NCI-H1048 (cell line): ENCODE measurements around the gene NCOR2.

Source experiments
- DNase-seq: peaks from one replicate; lab custom pipeline; 2025; lab: John Stamatoyannopoulos, UW

Gene NCOR2

DNA sequence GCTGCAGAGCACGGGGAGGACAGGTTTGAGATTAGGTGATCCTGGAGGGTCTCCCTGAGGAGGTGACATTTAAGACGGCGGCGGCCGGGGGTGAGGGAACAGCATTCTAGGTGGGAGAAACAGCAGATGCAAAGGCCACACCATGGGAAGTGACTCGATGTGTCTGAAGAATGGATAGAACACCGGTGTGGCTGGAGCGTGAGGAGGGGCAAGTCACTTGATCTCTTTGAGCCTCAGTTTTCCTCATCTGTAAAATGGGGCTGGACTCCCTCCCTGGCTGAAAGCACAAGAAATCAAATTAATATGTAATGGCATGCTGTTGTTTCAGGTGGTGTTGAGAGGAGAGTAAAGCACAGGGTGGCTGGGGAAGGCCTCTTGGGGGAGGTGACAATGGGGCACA lies 10.0 kb upstream of the NCOR2 start:
- no peak for DNase-seq

GRCh38 chr12:124576061-124576650 lies 8.7 kb upstream of the NCOR2 start:
- DNase-seq: no peak

- no peak for DNase-seq
These were observed 6.7 kb upstream of the NCOR2 start for GRCh38 chr12:124573839-124574786.

GRCh38 chr12:124571556-124571955 lies 4.1 kb upstream of the NCOR2 start:
- DNase-seq: no peak

DNA sequence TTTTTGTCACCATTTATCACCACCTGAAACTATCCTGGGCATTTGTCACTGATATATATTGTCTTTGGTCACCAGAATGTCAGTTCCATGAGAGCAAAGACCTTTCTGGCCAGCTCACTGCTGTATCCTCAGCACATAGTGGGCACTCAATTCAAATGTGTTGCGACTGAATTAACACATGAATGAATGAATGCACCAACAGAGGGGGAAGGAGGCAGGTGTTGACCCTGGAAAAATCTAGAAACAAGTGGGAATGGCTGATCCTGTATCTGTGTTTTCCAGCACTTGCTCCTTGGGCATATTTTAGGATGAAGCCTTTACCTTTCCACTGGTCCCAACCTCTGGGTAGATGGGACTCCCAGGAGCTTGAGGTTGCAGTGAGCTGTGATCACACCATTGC lies 3.4 kb upstream of the NCOR2 start:
- no peak for DNase-seq

DNA sequence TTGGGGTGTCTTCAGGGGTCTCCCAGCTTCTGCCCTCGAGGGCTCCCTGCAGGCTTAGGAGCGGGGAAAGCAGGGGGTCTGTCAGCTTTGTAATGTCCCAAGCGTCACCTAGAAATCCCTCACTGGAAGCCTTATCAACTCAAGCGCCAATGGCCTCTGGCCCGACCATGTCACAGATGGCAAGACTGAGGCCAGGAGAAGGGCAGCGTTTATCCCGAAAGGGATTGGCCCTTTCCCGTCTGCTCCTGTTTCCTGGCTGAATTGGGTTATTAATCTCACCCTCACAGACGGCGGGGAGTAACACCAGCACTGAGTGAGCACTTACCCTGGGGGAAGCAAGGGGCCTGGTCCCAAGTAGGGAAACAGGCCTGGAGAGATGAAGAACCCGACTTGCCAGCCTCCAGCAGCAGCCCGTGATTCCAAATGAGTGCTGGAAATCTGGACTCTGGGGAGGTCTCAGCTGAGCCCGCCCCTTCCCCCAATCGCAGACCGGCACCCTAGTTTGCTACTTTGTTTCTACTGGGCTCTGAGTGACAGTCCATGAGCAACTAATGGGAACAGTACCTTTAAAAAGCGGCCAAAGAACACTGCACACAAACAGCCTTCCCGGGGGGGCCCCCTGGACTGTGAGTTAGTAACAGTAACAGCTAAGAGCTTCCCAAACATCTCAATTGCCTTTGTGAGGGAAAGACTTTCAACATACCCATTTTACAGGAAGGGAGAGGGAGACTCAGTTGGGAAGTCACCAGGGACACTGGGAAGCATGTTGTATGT lies 2.1 kb upstream of the NCOR2 start:
- no peak for DNase-seq

- no peak for DNase-seq
These were observed 1.3 kb upstream of the NCOR2 start for GRCh38 chr12:124568431-124569374.

DNA sequence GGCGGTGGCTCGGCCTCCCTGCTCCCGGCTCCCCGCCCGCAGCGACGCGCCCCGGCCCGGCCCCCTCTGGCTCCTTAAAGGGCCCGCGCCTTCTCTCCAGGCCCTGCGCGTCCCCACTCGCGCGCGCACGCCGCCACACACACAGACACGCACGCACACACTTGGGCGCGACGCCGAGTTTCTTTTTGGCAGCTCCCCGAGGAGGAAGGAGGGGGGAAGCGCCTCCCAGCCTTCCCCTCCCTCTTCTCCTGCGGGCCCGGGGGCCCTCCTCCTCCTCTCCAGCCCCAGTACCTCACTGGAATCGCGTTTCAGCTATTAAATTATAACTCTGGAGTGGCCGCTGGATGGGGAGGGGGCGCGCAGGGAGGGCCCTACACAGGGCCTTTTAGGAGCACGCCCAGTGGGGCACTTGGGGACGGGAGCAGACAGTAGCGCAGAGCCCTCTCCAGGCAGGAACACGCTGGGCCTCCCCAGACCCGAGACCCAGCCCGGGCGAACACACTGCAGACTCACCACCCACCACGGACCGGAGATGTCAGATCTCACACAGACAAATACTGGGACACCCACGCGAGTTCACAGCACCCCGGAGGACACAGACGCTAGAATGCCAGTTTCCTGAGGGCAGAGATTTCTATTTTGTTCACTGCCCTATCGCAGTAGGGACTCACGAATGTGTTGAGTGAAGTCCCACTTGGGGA lies 411 bp upstream of the NCOR2 start:
- DNase-seq: peak; percentile 23

GRCh38 chr12:124566161-124566996 lies 1.0 kb downstream of the NCOR2 start:
- DNase-seq: peak; percentile 55

DNA sequence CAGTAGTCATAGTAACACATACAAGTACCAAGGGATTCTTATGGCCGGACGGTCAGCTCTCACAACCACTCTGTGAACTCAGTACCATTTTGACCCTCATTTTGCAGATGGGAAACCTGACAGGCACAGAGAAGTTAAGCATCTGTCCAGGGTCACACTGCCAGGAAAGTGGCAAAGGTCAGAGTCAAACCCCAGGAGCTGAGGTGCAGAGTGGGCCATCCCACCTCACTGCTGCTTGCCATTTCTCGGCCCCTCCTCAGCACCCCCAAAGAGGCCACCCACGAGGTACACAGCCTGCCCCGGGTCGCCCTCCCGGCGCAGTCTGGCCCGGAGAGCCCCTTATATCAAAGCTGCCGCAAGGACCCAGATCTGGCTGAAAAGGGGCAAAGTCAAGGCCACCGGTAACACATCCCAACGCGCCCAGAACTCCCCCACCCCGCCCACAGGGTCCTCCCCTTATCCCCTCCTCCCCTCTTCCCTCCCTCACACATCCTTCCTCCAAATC lies 1.7 kb downstream of the NCOR2 start:
- no peak for DNase-seq

- no peak for DNase-seq
These were observed 2.4 kb downstream of the NCOR2 start for GRCh38 chr12:124564971-124565491.

GRCh38 chr12:124564232-124564958 lies 3.0 kb downstream of the NCOR2 start:
- no peak for DNase-seq

- DNase-seq: no peak
These were observed 3.6 kb downstream of the NCOR2 start for GRCh38 chr12:124563809-124564208.

DNA sequence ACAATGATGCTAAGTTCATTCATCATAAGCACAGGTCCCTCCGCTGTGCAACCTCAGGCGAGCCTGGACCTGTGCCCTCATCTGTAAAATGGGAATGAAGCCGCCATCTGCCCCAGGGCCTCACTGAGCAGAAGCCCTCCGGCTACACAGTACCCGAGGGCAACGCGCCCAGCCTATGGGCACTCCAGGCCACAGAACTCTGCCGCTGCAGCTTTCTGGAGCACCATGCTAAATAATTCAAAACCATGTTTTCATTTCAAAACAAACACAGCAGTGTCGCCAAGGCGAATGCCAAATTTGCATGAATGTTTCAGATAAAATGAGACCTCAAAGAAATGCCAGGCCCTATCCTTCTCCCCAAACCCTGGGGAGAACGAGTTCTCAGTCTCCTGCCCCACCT lies 4.0 kb downstream of the NCOR2 start:
- no peak for DNase-seq

GRCh38 chr12:124562796-124563181 lies 4.6 kb downstream of the NCOR2 start:
- no peak for DNase-seq

GRCh38 chr12:124562018-124562795 lies 5.2 kb downstream of the NCOR2 start:
- DNase-seq: no peak

- DNase-seq: no peak
These were observed 6.2 kb downstream of the NCOR2 start for GRCh38 chr12:124561231-124561630.
